Upper lobe of left lung (tissue), 4 donors: ENCODE measurements around the gene HLA-DQA1.

ENCODE experiments used
- EP300 ChIP-seq, 4 donors: sonication (generic); formaldehyde crosslinking; IDR thresholded peaks; one replicate each; pipeline ENCODE4 v1.5.1; 2017; ENCODE audit warnings: antibody characterized with exemption in 4 of 4, control low read depth in 2 of 4
- POLR2A ChIP-seq, 4 donors: fragments of 450-650 bp; IDR thresholded peaks; one replicate each; pipeline ENCODE4 v1.5.1; 2016 to 2017; ENCODE audit warnings: antibody characterized with exemption in 4 of 4, mild to moderate bottlenecking in 2 of 4
- POLR2AphosphoS5 ChIP-seq, 2 donors: sonication (generic); formaldehyde crosslinking; IDR thresholded peaks; one replicate each; pipeline ENCODE4 v1.5.1; 2017; ENCODE audit warnings: antibody characterized with exemption in 2 of 2
- TF ChIP-seq, protein P1 (sequence below), 6 experiments: fragments of 450-650 bp in 4 of 6; fragments of 200-600 bp in 2 of 6; sonication (generic) in 2 of 6; IDR thresholded peaks; one replicate each; pipeline ENCODE4 v1.5.1; 2016 to 2019; ENCODE audit warnings: antibody characterized with exemption in 6 of 6

DNA sequence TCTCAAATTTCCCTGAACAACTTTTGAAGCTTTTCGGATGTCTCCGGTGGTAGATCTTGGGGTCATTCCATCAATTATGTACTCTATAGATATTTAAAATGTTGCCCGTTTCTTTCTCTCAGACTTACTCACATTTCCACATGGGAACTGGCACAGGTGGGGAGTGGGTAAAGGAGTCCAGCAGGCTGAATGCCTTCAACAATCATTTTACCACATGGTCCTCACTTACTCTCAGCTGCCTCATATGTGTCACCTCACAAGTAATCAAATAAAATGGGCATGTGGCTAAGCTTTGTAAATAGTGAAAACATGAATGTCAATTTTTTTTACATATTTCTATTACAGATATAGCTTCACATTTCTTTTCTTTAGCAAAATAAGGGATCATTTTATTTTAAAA, 677 bp downstream of the HLA-DQA1 start:
- TF ChIP-seq, protein P1, sequence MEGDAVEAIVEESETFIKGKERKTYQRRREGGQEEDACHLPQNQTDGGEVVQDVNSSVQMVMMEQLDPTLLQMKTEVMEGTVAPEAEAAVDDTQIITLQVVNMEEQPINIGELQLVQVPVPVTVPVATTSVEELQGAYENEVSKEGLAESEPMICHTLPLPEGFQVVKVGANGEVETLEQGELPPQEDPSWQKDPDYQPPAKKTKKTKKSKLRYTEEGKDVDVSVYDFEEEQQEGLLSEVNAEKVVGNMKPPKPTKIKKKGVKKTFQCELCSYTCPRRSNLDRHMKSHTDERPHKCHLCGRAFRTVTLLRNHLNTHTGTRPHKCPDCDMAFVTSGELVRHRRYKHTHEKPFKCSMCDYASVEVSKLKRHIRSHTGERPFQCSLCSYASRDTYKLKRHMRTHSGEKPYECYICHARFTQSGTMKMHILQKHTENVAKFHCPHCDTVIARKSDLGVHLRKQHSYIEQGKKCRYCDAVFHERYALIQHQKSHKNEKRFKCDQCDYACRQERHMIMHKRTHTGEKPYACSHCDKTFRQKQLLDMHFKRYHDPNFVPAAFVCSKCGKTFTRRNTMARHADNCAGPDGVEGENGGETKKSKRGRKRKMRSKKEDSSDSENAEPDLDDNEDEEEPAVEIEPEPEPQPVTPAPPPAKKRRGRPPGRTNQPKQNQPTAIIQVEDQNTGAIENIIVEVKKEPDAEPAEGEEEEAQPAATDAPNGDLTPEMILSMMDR (IDR thresholded peaks at IDR 0.05) = no peak
- TF ChIP-seq POLR2A (IDR thresholded peaks at IDR 0.05) (no peak), POLR2AphosphoS5 (IDR thresholded peaks at IDR 0.05) (no peak), EP300 (IDR thresholded peaks at IDR 0.05) (no peak)
